Sigmoid colon (tissue), 4 donors: ENCODE results near the gene COL23A1.

Experiments
- EP300 ChIP-seq, 4 donors: sonication (generic); formaldehyde crosslinking; IDR thresholded peaks; one replicate each; pipeline ENCODE4 v1.6.1; 2017; ENCODE audit warnings: antibody characterized with exemption in 4 of 4
- POLR2A ChIP-seq, 2 donors: fragments of 450-650 bp; IDR thresholded peaks; one replicate each; pipeline ENCODE4 v1.6.1; 2016; ENCODE audit warnings: antibody characterized with exemption in 2 of 2, mild to moderate bottlenecking in 2 of 2, moderate library complexity in 2 of 2
- POLR2AphosphoS5 ChIP-seq, 4 donors: sonication (generic); formaldehyde crosslinking; IDR thresholded peaks; one replicate each; pipeline ENCODE4 v1.6.1; 2017; ENCODE audit warnings: antibody characterized with exemption in 4 of 4
- TF ChIP-seq, protein P1 (sequence below), 4 experiments: fragments of 450-650 bp in 3 of 4; fragments of 200-600 bp in 1 of 4; IDR thresholded peaks; one replicate each; pipeline ENCODE4 v1.5.1; 2016 to 2019; ENCODE audit warnings: antibody characterized with exemption in 4 of 4, mild to moderate bottlenecking in 3 of 4, moderate library complexity in 2 of 4

DNA sequence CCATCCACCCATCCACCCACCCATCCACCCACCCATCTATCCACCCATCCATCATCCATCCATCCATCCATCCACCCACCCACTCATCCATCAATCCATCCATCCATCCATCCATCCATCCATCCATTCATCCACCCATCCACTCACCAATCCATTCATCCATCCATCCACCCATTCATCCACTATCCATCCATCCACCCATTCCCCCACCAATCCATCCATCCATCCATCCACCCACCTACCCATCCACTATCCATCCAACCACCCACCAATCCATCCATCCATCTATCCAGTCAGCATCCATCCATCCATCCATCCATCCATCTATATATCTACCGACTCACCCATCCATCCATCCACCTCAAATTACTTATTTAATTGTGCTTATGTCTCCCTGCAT is 320.7 kb downstream of the COL23A1 start:
- TF ChIP-seq, protein P1, sequence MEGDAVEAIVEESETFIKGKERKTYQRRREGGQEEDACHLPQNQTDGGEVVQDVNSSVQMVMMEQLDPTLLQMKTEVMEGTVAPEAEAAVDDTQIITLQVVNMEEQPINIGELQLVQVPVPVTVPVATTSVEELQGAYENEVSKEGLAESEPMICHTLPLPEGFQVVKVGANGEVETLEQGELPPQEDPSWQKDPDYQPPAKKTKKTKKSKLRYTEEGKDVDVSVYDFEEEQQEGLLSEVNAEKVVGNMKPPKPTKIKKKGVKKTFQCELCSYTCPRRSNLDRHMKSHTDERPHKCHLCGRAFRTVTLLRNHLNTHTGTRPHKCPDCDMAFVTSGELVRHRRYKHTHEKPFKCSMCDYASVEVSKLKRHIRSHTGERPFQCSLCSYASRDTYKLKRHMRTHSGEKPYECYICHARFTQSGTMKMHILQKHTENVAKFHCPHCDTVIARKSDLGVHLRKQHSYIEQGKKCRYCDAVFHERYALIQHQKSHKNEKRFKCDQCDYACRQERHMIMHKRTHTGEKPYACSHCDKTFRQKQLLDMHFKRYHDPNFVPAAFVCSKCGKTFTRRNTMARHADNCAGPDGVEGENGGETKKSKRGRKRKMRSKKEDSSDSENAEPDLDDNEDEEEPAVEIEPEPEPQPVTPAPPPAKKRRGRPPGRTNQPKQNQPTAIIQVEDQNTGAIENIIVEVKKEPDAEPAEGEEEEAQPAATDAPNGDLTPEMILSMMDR (IDR thresholded peaks at IDR 0.05), result no peak
- TF ChIP-seq EP300 (IDR thresholded peaks at IDR 0.05) (no peak), POLR2A (IDR thresholded peaks at IDR 0.05) (no peak), POLR2AphosphoS5 (IDR thresholded peaks at IDR 0.05) (no peak)
